ENCODE results near the gene RNU1-1.
"Not testable (repeated sequence)": the region's sequence is repeated elsewhere in the genome, so short reads cannot be mapped to it uniquely, and the experiment has no call there.

RNU1-1 gene

GRCh38 chr1:16514107-16515055 lies at the start of gene RNU1-1:
Gene RNU1-1, minus strand, starts transcription at chr1:16514285.
- Histone ChIP-seq H3K9ac (ENCODE audit: low read length) (peak within 1 kb of the TSS; percentile 94), H3K4me3 (ENCODE audit: low read depth, low read length) (peak within 1 kb of the TSS; percentile 58)
- H3K9me3 ChIP-seq (ENCODE audit: control insufficient read depth, insufficient read depth, low read depth, low read length), result not testable (repeated sequence)

GRCh38 chr1:16561035-16561434 lies 47.0 kb upstream of the RNU1-1 start:
- H3K9me3 ChIP-seq (ENCODE audit: control insufficient read depth, insufficient read depth, low read depth, low read length); H3K27me3 ChIP-seq (ENCODE audit: control insufficient read depth, insufficient read depth, low read length); H3K27ac ChIP-seq (ENCODE audit: low read depth, low read length); H3K4me3 ChIP-seq (ENCODE audit: low read depth, low read length); H3K36me3 ChIP-seq (ENCODE audit: control insufficient read depth, insufficient read depth, low read length); H3K9ac ChIP-seq (ENCODE audit: low read length); H3K4me1 ChIP-seq (ENCODE audit: control insufficient read depth, insufficient read depth, low read length): not testable (repeated sequence)

More at GRCh38 chr1:16514107-16515055, at the start of gene RNU1-1:
- not testable (repeated sequence) for H3K27me3 ChIP-seq (ENCODE audit: control insufficient read depth, insufficient read depth, low read length); H3K36me3 ChIP-seq (ENCODE audit: control insufficient read depth, insufficient read depth, low read length); H3K4me1 ChIP-seq (ENCODE audit: control insufficient read depth, insufficient read depth, low read length)
- H3K27ac ChIP-seq (ENCODE audit: low read depth, low read length), result peak within 1 kb of the TSS; percentile 98

GRCh38 chr1:16560498-16560897 lies 46.4 kb upstream of the RNU1-1 start:
- H3K36me3 ChIP-seq (ENCODE audit: control insufficient read depth, insufficient read depth, low read length); H3K4me1 ChIP-seq (ENCODE audit: control insufficient read depth, insufficient read depth, low read length); H3K9me3 ChIP-seq (ENCODE audit: control insufficient read depth, insufficient read depth, low read depth, low read length); H3K27me3 ChIP-seq (ENCODE audit: control insufficient read depth, insufficient read depth, low read length); H3K27ac ChIP-seq (ENCODE audit: low read depth, low read length); H3K9ac ChIP-seq (ENCODE audit: low read length); H3K4me3 ChIP-seq (ENCODE audit: low read depth, low read length): not testable (repeated sequence)

GRCh38 chr1:16559688-16560087 lies 45.6 kb upstream of the RNU1-1 start:
- H3K9me3 ChIP-seq (ENCODE audit: control insufficient read depth, insufficient read depth, low read depth, low read length); H3K4me1 ChIP-seq (ENCODE audit: control insufficient read depth, insufficient read depth, low read length); H3K27me3 ChIP-seq (ENCODE audit: control insufficient read depth, insufficient read depth, low read length); H3K4me3 ChIP-seq (ENCODE audit: low read depth, low read length); H3K27ac ChIP-seq (ENCODE audit: low read depth, low read length); H3K36me3 ChIP-seq (ENCODE audit: control insufficient read depth, insufficient read depth, low read length); H3K9ac ChIP-seq (ENCODE audit: low read length): not testable (repeated sequence)

- not testable (repeated sequence) for H3K27me3 ChIP-seq (ENCODE audit: control insufficient read depth, insufficient read depth, low read length); H3K4me3 ChIP-seq (ENCODE audit: low read depth, low read length); H3K27ac ChIP-seq (ENCODE audit: low read depth, low read length); H3K9ac ChIP-seq (ENCODE audit: low read length); H3K9me3 ChIP-seq (ENCODE audit: control insufficient read depth, insufficient read depth, low read depth, low read length); H3K4me1 ChIP-seq (ENCODE audit: control insufficient read depth, insufficient read depth, low read length); H3K36me3 ChIP-seq (ENCODE audit: control insufficient read depth, insufficient read depth, low read length)
Observed at GRCh38 chr1:16557034-16557433, 42.9 kb upstream of the RNU1-1 start.

- not testable (repeated sequence) for H3K27ac ChIP-seq (ENCODE audit: low read depth, low read length); H3K4me3 ChIP-seq (ENCODE audit: low read depth, low read length); H3K9me3 ChIP-seq (ENCODE audit: control insufficient read depth, insufficient read depth, low read depth, low read length); H3K4me1 ChIP-seq (ENCODE audit: control insufficient read depth, insufficient read depth, low read length); H3K27me3 ChIP-seq (ENCODE audit: control insufficient read depth, insufficient read depth, low read length); H3K36me3 ChIP-seq (ENCODE audit: control insufficient read depth, insufficient read depth, low read length); H3K9ac ChIP-seq (ENCODE audit: low read length)
Observed at GRCh38 chr1:16553244-16553643, 39.2 kb upstream of the RNU1-1 start.

GRCh38 chr1:16550212-16550918 lies 36.3 kb upstream of the RNU1-1 start:
- not testable (repeated sequence) for H3K9ac ChIP-seq (ENCODE audit: low read length); H3K27me3 ChIP-seq (ENCODE audit: control insufficient read depth, insufficient read depth, low read length); H3K4me1 ChIP-seq (ENCODE audit: control insufficient read depth, insufficient read depth, low read length); H3K9me3 ChIP-seq (ENCODE audit: control insufficient read depth, insufficient read depth, low read depth, low read length); H3K27ac ChIP-seq (ENCODE audit: low read depth, low read length); H3K4me3 ChIP-seq (ENCODE audit: low read depth, low read length); H3K36me3 ChIP-seq (ENCODE audit: control insufficient read depth, insufficient read depth, low read length)

- not testable (repeated sequence) for H3K9ac ChIP-seq (ENCODE audit: low read length); H3K4me1 ChIP-seq (ENCODE audit: control insufficient read depth, insufficient read depth, low read length); H3K36me3 ChIP-seq (ENCODE audit: control insufficient read depth, insufficient read depth, low read length); H3K27ac ChIP-seq (ENCODE audit: low read depth, low read length); H3K9me3 ChIP-seq (ENCODE audit: control insufficient read depth, insufficient read depth, low read depth, low read length); H3K4me3 ChIP-seq (ENCODE audit: low read depth, low read length); H3K27me3 ChIP-seq (ENCODE audit: control insufficient read depth, insufficient read depth, low read length)
Observed at GRCh38 chr1:16549545-16549944, 35.5 kb upstream of the RNU1-1 start.

GRCh38 chr1:16547502-16548241 lies 33.6 kb upstream of the RNU1-1 start:
- not testable (repeated sequence) for H3K4me1 ChIP-seq (ENCODE audit: control insufficient read depth, insufficient read depth, low read length); H3K36me3 ChIP-seq (ENCODE audit: control insufficient read depth, insufficient read depth, low read length); H3K9ac ChIP-seq (ENCODE audit: low read length); H3K27me3 ChIP-seq (ENCODE audit: control insufficient read depth, insufficient read depth, low read length); H3K27ac ChIP-seq (ENCODE audit: low read depth, low read length); H3K9me3 ChIP-seq (ENCODE audit: control insufficient read depth, insufficient read depth, low read depth, low read length); H3K4me3 ChIP-seq (ENCODE audit: low read depth, low read length)

GRCh38 chr1:16545682-16546095 lies 31.6 kb upstream of the RNU1-1 start:
- H3K27ac ChIP-seq (ENCODE audit: low read depth, low read length); H3K4me1 ChIP-seq (ENCODE audit: control insufficient read depth, insufficient read depth, low read length); H3K9me3 ChIP-seq (ENCODE audit: control insufficient read depth, insufficient read depth, low read depth, low read length); H3K9ac ChIP-seq (ENCODE audit: low read length); H3K27me3 ChIP-seq (ENCODE audit: control insufficient read depth, insufficient read depth, low read length); H3K36me3 ChIP-seq (ENCODE audit: control insufficient read depth, insufficient read depth, low read length): not testable (repeated sequence)
- H3K4me3 ChIP-seq (ENCODE audit: low read depth, low read length), result peak overlapping the region; percentile 34

- H3K27ac ChIP-seq (ENCODE audit: low read depth, low read length); H3K9ac ChIP-seq (ENCODE audit: low read length); H3K4me3 ChIP-seq (ENCODE audit: low read depth, low read length); H3K9me3 ChIP-seq (ENCODE audit: control insufficient read depth, insufficient read depth, low read depth, low read length); H3K36me3 ChIP-seq (ENCODE audit: control insufficient read depth, insufficient read depth, low read length); H3K4me1 ChIP-seq (ENCODE audit: control insufficient read depth, insufficient read depth, low read length): not testable (repeated sequence)
- peaks cover 11% of the 10 kb centered on the region for H3K27me3 ChIP-seq (ENCODE audit: control insufficient read depth, insufficient read depth, low read length)
Observed at GRCh38 chr1:16540421-16540893, 26.4 kb upstream of the RNU1-1 start.
